Hepatocyte (in vitro differentiated cells): ENCODE data around the gene ERC2. TPM values are rescaled to one million over a fixed set of nuclear protein-coding genes. Genes with fewer than 3 reads are reported as not detected.

ENCODE experiments used
- DNase-seq: peaks from one replicate; pipeline ENCODE4 v3.0.0-alpha.2; 2016; ENCODE audit warnings: low spot score
- H2AFZ ChIP-seq: fragments of 200-600 bp; sonication (generic); 2 replicates; pipeline ENCODE4 v1.6.0; 2016; ENCODE audit warnings: antibody characterized with exemption, mild to moderate bottlenecking
- H3K27ac ChIP-seq: fragments of 200-600 bp; sonication (generic); 2 replicates; pipeline ENCODE4 v1.5.1; 2016; ENCODE audit warnings: mild to moderate bottlenecking
- H3K27me3 ChIP-seq: fragments of 200-600 bp; sonication (generic); 2 replicates; pipeline ENCODE4 v1.6.1; 2016
- H3K36me3 ChIP-seq: fragments of 200-600 bp; sonication (generic); replicated peaks from 2 replicates; pipeline ENCODE4 v1.5.1; 2016; ENCODE audit warnings: low read depth; ENCODE audit not compliant: insufficient read depth
- H3K4me1 ChIP-seq: fragments of 200-600 bp; sonication (generic); 2 replicates; pipeline ENCODE4 v1.5.1; 2016; ENCODE audit warnings: mild to moderate bottlenecking, moderate library complexity; ENCODE audit not compliant: insufficient read depth
- H3K4me2 ChIP-seq: fragments of 200-600 bp; sonication (generic); 2 replicates; pipeline ENCODE4 v1.6.0; 2016
- H3K4me3 ChIP-seq: fragments of 200-600 bp; sonication (generic); 2 replicates; pipeline ENCODE4 v1.5.1; 2016; ENCODE audit warnings: mild to moderate bottlenecking
- H3K79me2 ChIP-seq: fragments of 200-600 bp; sonication (generic); 2 replicates; pipeline ENCODE4 v1.6.0; 2017; ENCODE audit warnings: mild to moderate bottlenecking
- H3K9me2 ChIP-seq: fragments of 200-600 bp; sonication (generic); replicated peaks from 2 replicates; pipeline ENCODE4 v1.6.0; 2017; ENCODE audit warnings: mild to moderate bottlenecking; ENCODE audit not compliant: insufficient read depth
- H3K9me3 ChIP-seq: fragments of 200-600 bp; sonication (generic); 2 replicates; pipeline ENCODE4 v1.5.1; 2016; ENCODE audit warnings: low read depth, mild to moderate bottlenecking
- H4K20me1 ChIP-seq: fragments of 200-600 bp; sonication (generic); 2 replicates; pipeline ENCODE4 v1.6.0; 2016; ENCODE audit warnings: mild to moderate bottlenecking; ENCODE audit not compliant: insufficient read depth, poor library complexity, severe bottlenecking
- CTCF ChIP-seq: fragments of 200-600 bp; sonication (generic); IDR thresholded peaks from 2 replicates; pipeline ENCODE4 v1.5.1; 2016; ENCODE audit warnings: antibody characterized with exemption, mild to moderate bottlenecking; ENCODE audit not compliant: poor library complexity
- EZH2 ChIP-seq: fragments of 200-600 bp; sonication (generic); IDR thresholded peaks from 2 replicates; pipeline ENCODE4 v1.6.1; 2016; ENCODE audit warnings: antibody characterized with exemption, mild to moderate bottlenecking, borderline replicate concordance
- EZH2phosphoT487 ChIP-seq: fragments of 200-600 bp; sonication (generic); IDR thresholded peaks from one replicate; pipeline ENCODE4 v1.6.1; 2018; ENCODE audit warnings: antibody characterized with exemption, mild to moderate bottlenecking, low read depth, moderate library complexity; ENCODE audit not compliant: unreplicated experiment, severe bottlenecking
- WGBS: methylation state at CpG from one replicate; pipeline ENCODE4 v1.1.6; 2016; ENCODE audit warnings: low lambda C conversion rate; ENCODE audit errors: missing lambda C conversion rate; 5-methylcytosine and 5-hydroxymethylcytosine counted together
- polyA plus RNA-seq: library from polyadenylated mRNA; unstranded; fragments of >200 nt; fragmentation: Nextera tagmentation; extraction: Ambion mirVana; gene quantifications from 2 replicates; pipeline ENCODE4 v1.2.1, GENCODE V29; 2016
- total RNA-seq: library from RNA; depleted of rRNA; stranded (reverse); fragments of >200 nt; gene quantifications from 2 replicates; pipeline ENCODE4 v1.2.3, GENCODE V29; 2014

Gene ERC2
- total and polyA plus RNA-seq, 2 experiments from 2014 or later = 1.2 to 5.3 TPM

GRCh38 chr3:56205406-56205805, 262.9 kb downstream of the ERC2 start:
- H3K27ac ChIP-seq = peak overlapping the region; percentile 56
- H3K4me2 ChIP-seq = no peak overlapping the region
- no peak overlapping the region for H3K4me3 ChIP-seq
- H3K4me1 ChIP-seq = peaks cover 3% of the 10 kb centered on the region
- no peaks in the 10 kb centered on the region for H4K20me1 ChIP-seq
- no peak overlapping the region for H2AFZ ChIP-seq
- H3K79me2 ChIP-seq = no peaks in the 10 kb centered on the region
- DNase-seq = no peak
- H3K36me3 ChIP-seq = no peaks in the 10 kb centered on the region
- TF ChIP-seq EZH2 (no peak), EZH2phosphoT487 (no peak), CTCF (no peak)
- no peaks in the 10 kb centered on the region for H3K9me2 ChIP-seq
- no peaks in the 10 kb centered on the region for H3K27me3 ChIP-seq
- H3K9me3 ChIP-seq = no peaks in the 10 kb centered on the region
- 38% methylated on average over 3 of the region's 3 CpGs for WGBS

- peaks cover 3% of the 10 kb centered on the region for H3K4me1 ChIP-seq
- TF ChIP-seq EZH2phosphoT487 (no peak), CTCF (no peak), EZH2 (no peak)
- no peak overlapping the region for H3K4me2 ChIP-seq
- no peak overlapping the region for H3K4me3 ChIP-seq
- H3K79me2 ChIP-seq = no peaks in the 10 kb centered on the region
- no peaks in the 10 kb centered on the region for H3K27me3 ChIP-seq
- 84% methylated on average over 4 of the region's 4 CpGs for WGBS
- no peak overlapping the region for H2AFZ ChIP-seq
- no peaks in the 10 kb centered on the region for H3K9me3 ChIP-seq
- no peak for DNase-seq
- H3K27ac ChIP-seq = no peak overlapping the region
- H4K20me1 ChIP-seq = no peaks in the 10 kb centered on the region
- no peaks in the 10 kb centered on the region for H3K36me3 ChIP-seq
- no peaks in the 10 kb centered on the region for H3K9me2 ChIP-seq
Measured at GRCh38 chr3:56202997-56203396, 265.3 kb downstream of the ERC2 start.

- Histone ChIP-seq H3K27me3 (no peaks in the 10 kb centered on the region), H4K20me1 (no peaks in the 10 kb centered on the region), H3K4me1 (peaks cover 3% of the 10 kb centered on the region), H3K9me2 (no peaks in the 10 kb centered on the region), H3K4me3 (no peak overlapping the region), H3K36me3 (no peaks in the 10 kb centered on the region), H3K79me2 (no peaks in the 10 kb centered on the region), H3K9me3 (no peaks in the 10 kb centered on the region), H3K4me2 (no peak overlapping the region), H2AFZ (no peak overlapping the region), H3K27ac (no peak overlapping the region)
- no peak for DNase-seq
- 41% methylated on average over 1 of the region's 1 CpG for WGBS
- TF ChIP-seq CTCF = no peak
- TF ChIP-seq EZH2 = no peak
- no peak for TF ChIP-seq EZH2phosphoT487
Measured at GRCh38 chr3:56201407-56201806, 266.9 kb downstream of the ERC2 start.

- no peak for DNase-seq
- no peaks in the 10 kb centered on the region for H3K27me3 ChIP-seq
- no peaks in the 10 kb centered on the region for H3K9me3 ChIP-seq
- TF ChIP-seq EZH2 = no peak
- no peaks in the 10 kb centered on the region for H3K36me3 ChIP-seq
- H2AFZ ChIP-seq = no peak overlapping the region
- H3K4me2 ChIP-seq = no peak overlapping the region
- no peaks in the 10 kb centered on the region for H3K9me2 ChIP-seq
- H3K79me2 ChIP-seq = no peaks in the 10 kb centered on the region
- no peak overlapping the region for H3K4me3 ChIP-seq
- no peak overlapping the region for H3K27ac ChIP-seq
- H3K4me1 ChIP-seq = peaks cover 3% of the 10 kb centered on the region
- H4K20me1 ChIP-seq = no peaks in the 10 kb centered on the region
Measured at GRCh38 chr3:56200251-56200650, 268.0 kb downstream of the ERC2 start.
